GM19324 (cell line): ENCODE data around the gene PPFIA1.
"Not testable (repeated sequence)": the region's sequence is repeated elsewhere in the genome, so short reads cannot be mapped to it uniquely, and the experiment has no call there.

Source experiments
- ATAC-seq: cut with Tn5 transposase; IDR thresholded peaks from one replicate; pipeline ENCODE4 v1.9.1; 2021; ENCODE audit warnings: mild to moderate bottlenecking, moderate library complexity; ENCODE audit not compliant: unreplicated experiment, low FRiP score

PPFIA1 gene

GRCh38 chr11:70407814-70408213 lies 137.3 kb downstream of the PPFIA1 start:
- no peak for ATAC-seq

- ATAC-seq = not testable (repeated sequence)
These were observed 137.8 kb downstream of the PPFIA1 start for GRCh38 chr11:70408326-70408725.

- no peak for ATAC-seq
These were observed 138.9 kb downstream of the PPFIA1 start for GRCh38 chr11:70409437-70409836.

GRCh38 chr11:70409871-70410270 lies 139.4 kb downstream of the PPFIA1 start:
- ATAC-seq = no peak

- ATAC-seq = no peak
These were observed 140.1 kb downstream of the PPFIA1 start for GRCh38 chr11:70410276-70411205.

GRCh38 chr11:70411713-70412452 lies 141.4 kb downstream of the PPFIA1 start:
- ATAC-seq = no peak

- ATAC-seq = no peak
These were observed 142.7 kb downstream of the PPFIA1 start for GRCh38 chr11:70413151-70413550.

GRCh38 chr11:70414341-70415100 lies 144.0 kb downstream of the PPFIA1 start:
- no peak for ATAC-seq

GRCh38 chr11:70415191-70415590 lies 144.7 kb downstream of the PPFIA1 start:
- ATAC-seq = no peak

GRCh38 chr11:70415642-70416395 lies 145.3 kb downstream of the PPFIA1 start:
- no peak for ATAC-seq

- ATAC-seq = no peak
These were observed 146.4 kb downstream of the PPFIA1 start for GRCh38 chr11:70416881-70417280.

GRCh38 chr11:70418130-70418529 lies 147.6 kb downstream of the PPFIA1 start:
- no peak for ATAC-seq

- no peak for ATAC-seq
These were observed 149.0 kb downstream of the PPFIA1 start for GRCh38 chr11:70419307-70420007.

GRCh38 chr11:70420008-70420464 lies 149.5 kb downstream of the PPFIA1 start:
- ATAC-seq = no peak

GRCh38 chr11:70420496-70420895 lies 150.0 kb downstream of the PPFIA1 start:
- no peak for ATAC-seq

- no peak for ATAC-seq
These were observed 150.6 kb downstream of the PPFIA1 start for GRCh38 chr11:70421123-70421522.

- ATAC-seq = no peak
These were observed 152.4 kb downstream of the PPFIA1 start for GRCh38 chr11:70422692-70423522.
